CD4-positive, alpha-beta T cell treated with Interleukin-4 for 4 hours (primary cell): ENCODE data around the gene MTFMT.

Experiments
- DNase-seq: peaks from one replicate; pipeline ENCODE4 v3.0.0-alpha.2; 2020

Gene MTFMT

GRCh38 chr15:64981812-64982431 lies 47.5 kb downstream of the MTFMT start:
- no peak for DNase-seq

- DNase-seq, result no peak
These were observed 50.2 kb downstream of the MTFMT start for GRCh38 chr15:64979252-64979710.

- DNase-seq, result no peak
These were observed 54.0 kb downstream of the MTFMT start for GRCh38 chr15:64975390-64975789.

- DNase-seq, result no peak
These were observed 58.7 kb downstream of the MTFMT start for GRCh38 chr15:64970698-64971097.

- DNase-seq, result no peak
These were observed 60.0 kb downstream of the MTFMT start for GRCh38 chr15:64969401-64969800.

GRCh38 chr15:64961013-64961412 lies 68.4 kb downstream of the MTFMT start:
- no peak for DNase-seq

GRCh38 chr15:64960153-64960552 lies 69.3 kb downstream of the MTFMT start:
- DNase-seq, result no peak

GRCh38 chr15:64959128-64959527 lies 70.3 kb downstream of the MTFMT start:
- no peak for DNase-seq

GRCh38 chr15:64954395-64954794 lies 75.0 kb downstream of the MTFMT start:
- DNase-seq, result no peak

GRCh38 chr15:64951777-64952418 lies 77.5 kb downstream of the MTFMT start:
- no peak for DNase-seq
